ENCODE results near the gene RPS24. TPM values are rescaled to one million over a fixed set of nuclear protein-coding genes. Genes with fewer than 3 reads are reported as not detected.

Gene RPS24
- total and polyA plus RNA-seq, 9 of the 15 experiments (the other 6 are each of a cell fraction or from before 2014, with no cell fraction given), result 1,947 to 7,307 (median 5,944) TPM

DNA sequence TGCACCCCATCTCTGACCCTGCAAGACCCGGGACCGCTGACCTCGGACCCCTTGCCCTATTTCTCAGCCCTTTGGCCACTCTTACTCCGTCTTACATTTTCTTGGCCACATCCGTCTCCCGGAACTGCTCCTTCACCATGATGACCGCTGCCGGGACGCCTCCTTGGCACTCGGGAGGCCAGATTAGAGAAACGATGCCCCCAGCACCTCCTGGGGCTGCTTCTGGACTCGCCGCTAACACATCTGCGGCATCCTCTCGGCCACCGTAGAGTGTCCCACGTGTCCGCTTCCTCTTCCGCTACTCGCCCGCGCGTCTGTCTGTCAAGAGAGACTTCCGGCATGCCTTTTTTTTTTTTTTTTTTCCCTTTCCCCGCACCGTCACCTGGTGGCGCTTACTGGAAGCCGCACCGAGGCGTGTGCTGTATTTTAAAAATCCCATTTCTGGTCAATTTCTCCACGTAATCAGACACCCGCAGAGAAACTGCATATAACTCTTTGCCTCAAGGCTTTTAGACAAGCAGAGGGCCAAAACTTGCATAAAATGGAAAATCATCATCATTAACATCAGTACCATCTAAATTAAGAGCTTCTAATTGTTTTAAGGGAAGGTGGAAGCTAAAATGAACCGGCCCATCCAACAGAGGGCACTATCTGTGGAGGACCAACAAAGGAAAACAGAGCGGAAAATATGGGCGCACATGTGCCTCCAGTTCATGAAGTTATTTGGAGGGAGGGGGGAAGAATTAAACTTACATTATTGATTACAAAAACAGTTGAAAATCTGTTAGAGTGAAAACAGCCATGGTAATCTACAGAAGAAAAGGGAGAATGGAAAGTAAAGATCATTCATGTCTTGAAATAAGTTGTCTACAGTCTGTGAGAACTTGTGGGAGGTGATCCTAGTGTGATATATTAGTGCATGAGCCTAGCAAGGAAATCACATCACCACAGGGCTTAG lies 4.1 kb upstream of the RPS24 start, which contains the start of gene POLR3A (continued):
- TF ChIP-seq KDM1A (IDR thresholded peaks at IDR 0.05) (0 out of 4 replicates have a peak, but pooled peaks have one; percentile 10 to 19), HSF4 (CRISPR knock-in tag; IDR thresholded peaks at IDR 0.05; ENCODE audit: borderline replicate concordance) (no peak), THAP7 (CRISPR knock-in tag; IDR thresholded peaks at IDR 0.05) (no peak), ZNF740 (CRISPR knock-in tag; IDR thresholded peaks at IDR 0.05) (peak; percentile 50; the same call in 1 of the 2 replicates), ZNF740 (tag; IDR thresholded peaks at IDR 0.05) (no peak; a peak in 1 of 4 replicates), RAD51 (IDR thresholded peaks at IDR 0.05; ENCODE audit: borderline replicate concordance, low read depth) (peak; percentile 94), L3MBTL2 (IDR thresholded peaks at IDR 0.05) (peak; percentile 98), MAFF (IDR thresholded peaks at IDR 0.05; ENCODE audit: low read length) (no peak), IRF1 (CRISPR knock-in tag; IDR thresholded peaks at IDR 0.05; ENCODE audit: borderline replicate concordance) (no peak), CC2D1A (IDR thresholded peaks at IDR 0.05) (peak; percentile 92), JUND (IDR thresholded peaks at IDR 0.05; ENCODE audit: borderline replicate concordance, low read depth, low read length) (peak; percentile 63), JUND (tag; IDR thresholded peaks at IDR 0.05; ENCODE audit: borderline replicate concordance, low read depth, low read length) (peak; percentile 57; the same call in 2 of the 3 replicates), HEY1 (CRISPR knock-in tag; IDR thresholded peaks at IDR 0.05; ENCODE audit: borderline replicate concordance) (no peak), SETDB1 (IDR thresholded peaks at IDR 0.05; ENCODE audit: low read length) (no peak), ESRRA (IDR thresholded peaks at IDR 0.05; ENCODE audit: borderline replicate concordance, low read depth) (peak; percentile 36; the same call in 1 of the 2 replicates)
- TF ChIP-seq, protein P1, sequence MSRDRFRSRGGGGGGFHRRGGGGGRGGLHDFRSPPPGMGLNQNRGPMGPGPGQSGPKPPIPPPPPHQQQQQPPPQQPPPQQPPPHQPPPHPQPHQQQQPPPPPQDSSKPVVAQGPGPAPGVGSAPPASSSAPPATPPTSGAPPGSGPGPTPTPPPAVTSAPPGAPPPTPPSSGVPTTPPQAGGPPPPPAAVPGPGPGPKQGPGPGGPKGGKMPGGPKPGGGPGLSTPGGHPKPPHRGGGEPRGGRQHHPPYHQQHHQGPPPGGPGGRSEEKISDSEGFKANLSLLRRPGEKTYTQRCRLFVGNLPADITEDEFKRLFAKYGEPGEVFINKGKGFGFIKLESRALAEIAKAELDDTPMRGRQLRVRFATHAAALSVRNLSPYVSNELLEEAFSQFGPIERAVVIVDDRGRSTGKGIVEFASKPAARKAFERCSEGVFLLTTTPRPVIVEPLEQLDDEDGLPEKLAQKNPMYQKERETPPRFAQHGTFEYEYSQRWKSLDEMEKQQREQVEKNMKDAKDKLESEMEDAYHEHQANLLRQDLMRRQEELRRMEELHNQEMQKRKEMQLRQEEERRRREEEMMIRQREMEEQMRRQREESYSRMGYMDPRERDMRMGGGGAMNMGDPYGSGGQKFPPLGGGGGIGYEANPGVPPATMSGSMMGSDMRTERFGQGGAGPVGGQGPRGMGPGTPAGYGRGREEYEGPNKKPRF (IDR thresholded peaks at IDR 0.05; ENCODE audit: low read depth, low read length), result no peak
- TF ChIP-seq, protein P2, sequence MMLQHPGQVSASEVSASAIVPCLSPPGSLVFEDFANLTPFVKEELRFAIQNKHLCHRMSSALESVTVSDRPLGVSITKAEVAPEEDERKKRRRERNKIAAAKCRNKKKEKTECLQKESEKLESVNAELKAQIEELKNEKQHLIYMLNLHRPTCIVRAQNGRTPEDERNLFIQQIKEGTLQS (IDR thresholded peaks at IDR 0.05), result peak; percentile 16; the same call in 1 of the 2 replicates
- TF ChIP-seq, protein P2 (CRISPR knock-in tag; conservative IDR thresholded peaks at IDR 0.05), result no peak; the same call in 1 of the 2 replicates

All from K562 (cell line).